HG02623 (cell line): ENCODE results near the gene SLC46A1.

Experiments used
- ATAC-seq: cut with Tn5 transposase; IDR thresholded peaks from one replicate; pipeline ENCODE4 v1.9.1; 2021; ENCODE audit warnings: moderate library complexity; ENCODE audit not compliant: unreplicated experiment

Gene SLC46A1

GRCh38 chr17:28385037-28385400 is 21.0 kb downstream of the SLC46A1 start:
- ATAC-seq = peak; percentile 18

- ATAC-seq = peak; percentile 59
Observed at GRCh38 chr17:28384281-28385036, 21.6 kb downstream of the SLC46A1 start.

- ATAC-seq = no peak
Observed at GRCh38 chr17:28381141-28381825, 24.7 kb downstream of the SLC46A1 start.

- ATAC-seq = no peak
Observed at GRCh38 chr17:28379814-28380801, 25.9 kb downstream of the SLC46A1 start.

- ATAC-seq = no peak
Observed at GRCh38 chr17:28372945-28373274, 33.1 kb downstream of the SLC46A1 start.

- peak; percentile 8 for ATAC-seq
Observed at GRCh38 chr17:28372203-28372944, 33.6 kb downstream of the SLC46A1 start.

GRCh38 chr17:28371245-28372202 is 34.5 kb downstream of the SLC46A1 start, which contains the start of gene SARM1:
Gene SARM1 (plus strand): TSS chr17:28371694. CDS start chr17:28372033, 339 bp downstream.
- ATAC-seq = peak; percentile 85

GRCh38 chr17:28370744-28371103 is 35.3 kb downstream of the SLC46A1 start:
- no peak for ATAC-seq

- no peak for ATAC-seq
Observed at GRCh38 chr17:28370035-28370743, 35.8 kb downstream of the SLC46A1 start, which contains the start of gene VTN. Gene VTN (minus strand): TSS chr17:28370307. CDS start chr17:28370203, 104 bp downstream.

- ATAC-seq = no peak
Observed at GRCh38 chr17:28369684-28370034, 36.4 kb downstream of the SLC46A1 start.

GRCh38 chr17:28368915-28369683 is 36.9 kb downstream of the SLC46A1 start:
- ATAC-seq = no peak

GRCh38 chr17:28368306-28368831 is 37.6 kb downstream of the SLC46A1 start:
- no peak for ATAC-seq

GRCh38 chr17:28367641-28368305 is 38.2 kb downstream of the SLC46A1 start:
- ATAC-seq = no peak

- no peak for ATAC-seq
Observed at GRCh38 chr17:28366605-28367004, 39.4 kb downstream of the SLC46A1 start.

- ATAC-seq = no peak
Observed at GRCh38 chr17:28365487-28365886, 40.5 kb downstream of the SLC46A1 start.

- ATAC-seq = no peak
Observed at GRCh38 chr17:28364665-28365363, 41.2 kb downstream of the SLC46A1 start, which contains the start of gene SEBOX. Gene SEBOX (minus strand): TSS chr17:28365199. CDS start chr17:28365151, 48 bp downstream.
